ENCODE measurements around the gene SPG21.

DNA sequence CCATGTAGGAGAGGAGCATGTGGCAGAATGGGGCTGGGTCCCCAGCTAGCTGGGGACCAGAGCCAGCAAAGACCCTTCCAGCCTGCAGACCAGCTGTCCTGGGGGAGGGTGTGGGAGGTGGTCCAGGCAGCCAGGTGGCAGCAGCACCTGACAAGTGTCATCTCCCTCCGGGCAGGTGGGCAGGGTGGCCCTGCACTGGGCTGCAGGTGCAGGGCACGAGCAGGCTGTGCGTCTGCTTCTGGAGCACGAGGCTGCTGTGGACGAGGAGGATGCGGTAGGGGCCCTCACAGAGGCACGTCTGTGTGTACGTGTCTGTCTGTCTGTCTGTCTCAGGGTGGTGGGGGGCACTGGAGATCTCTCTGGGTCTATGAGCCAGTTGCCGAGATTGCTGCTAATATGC, 72.5 kb downstream of the SPG21 start:
- TF ChIP-seq CTCF (IDR thresholded peaks at IDR 0.05) (no peak), EP300 (IDR thresholded peaks at IDR 0.05) (no peak)

All from upper lobe of left lung (tissue), 4 donors.